Tongue (tissue), 2 donors: Measurements from ENCODE around the gene SPRR3. TPM values are rescaled to one million over a fixed set of nuclear protein-coding genes. Genes with fewer than 3 reads are reported as not detected.

Source experiments
- DNase-seq: peaks from one replicate; pipeline ENCODE4 v3.0.0-alpha.2; 2015
- total RNA-seq: library from RNA; depleted of rRNA; stranded (reverse); fragments of >200 nt; gene quantifications from one replicate; pipeline ENCODE4 v1.2.3, GENCODE V29; 2014

SPRR3 gene, protein sequence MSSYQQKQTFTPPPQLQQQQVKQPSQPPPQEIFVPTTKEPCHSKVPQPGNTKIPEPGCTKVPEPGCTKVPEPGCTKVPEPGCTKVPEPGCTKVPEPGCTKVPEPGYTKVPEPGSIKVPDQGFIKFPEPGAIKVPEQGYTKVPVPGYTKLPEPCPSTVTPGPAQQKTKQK
- 58.0 TPM for total RNA-seq

DNA sequence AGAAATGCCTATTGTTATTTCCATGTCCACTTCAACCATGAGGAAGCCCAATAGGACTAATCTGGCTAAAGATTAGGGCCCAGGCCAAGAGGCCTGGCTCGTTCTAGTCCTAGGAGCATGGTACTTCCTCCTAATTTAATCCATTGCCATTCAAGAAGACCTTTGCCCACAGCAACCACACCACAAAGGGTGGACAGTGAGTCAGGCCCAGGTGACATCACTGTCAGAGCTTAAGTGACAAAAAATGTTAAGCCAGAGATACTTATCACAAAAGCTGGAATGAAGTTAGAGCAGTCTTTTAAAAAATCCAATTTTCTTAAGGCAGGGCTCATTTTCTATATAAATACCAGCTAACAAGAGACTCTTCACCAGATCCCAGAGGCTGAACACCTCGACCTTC, at the start of gene SPRR3:
Gene SPRR3, plus strand, starts transcription at position 368 of the 400 bp plus-strand sequence. CDS start 1,272 bp downstream, outside the sequence.
- DNase-seq = no peak

DNA sequence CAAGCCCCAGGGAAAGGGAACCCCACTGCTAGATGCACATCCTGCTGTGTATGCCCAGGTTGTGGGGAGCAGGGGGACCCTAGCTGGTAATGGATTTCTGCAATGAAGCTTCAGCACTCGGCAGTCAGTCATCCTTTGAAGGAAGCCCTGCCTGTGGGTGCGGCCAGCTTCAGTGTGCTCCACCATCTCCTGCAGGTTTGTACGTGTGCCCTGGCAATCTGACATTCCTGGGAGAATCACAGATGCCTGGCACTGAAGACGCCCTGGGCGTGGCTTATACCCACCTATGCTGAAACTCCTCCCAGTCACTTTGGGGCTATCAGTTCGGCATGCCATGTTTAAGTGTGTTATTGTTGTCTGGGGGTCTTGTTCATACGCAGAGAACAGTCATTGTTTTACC, 47.8 kb upstream of the SPRR3 start:
- peak; percentile 13 for DNase-seq

DNA sequence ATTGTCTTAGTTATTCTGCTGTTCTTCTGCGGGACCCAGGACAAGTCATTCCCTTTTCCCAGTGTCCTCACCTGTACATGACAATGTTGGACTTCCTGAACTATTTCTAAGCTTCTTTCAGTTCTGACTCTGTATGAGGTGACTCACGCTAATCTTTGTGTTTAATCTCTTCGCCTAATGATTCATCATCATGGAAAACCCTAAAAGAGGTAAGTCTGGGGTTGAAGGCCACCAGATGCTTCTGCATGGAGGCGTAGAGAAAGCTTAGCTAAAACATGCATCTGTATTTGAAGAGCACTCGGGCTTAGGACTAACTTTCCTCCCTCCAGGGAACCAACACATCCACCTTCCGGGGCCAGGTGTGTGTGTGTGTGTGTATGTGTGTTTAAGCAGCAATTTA, 47.1 kb upstream of the SPRR3 start:
- no peak for DNase-seq

DNA sequence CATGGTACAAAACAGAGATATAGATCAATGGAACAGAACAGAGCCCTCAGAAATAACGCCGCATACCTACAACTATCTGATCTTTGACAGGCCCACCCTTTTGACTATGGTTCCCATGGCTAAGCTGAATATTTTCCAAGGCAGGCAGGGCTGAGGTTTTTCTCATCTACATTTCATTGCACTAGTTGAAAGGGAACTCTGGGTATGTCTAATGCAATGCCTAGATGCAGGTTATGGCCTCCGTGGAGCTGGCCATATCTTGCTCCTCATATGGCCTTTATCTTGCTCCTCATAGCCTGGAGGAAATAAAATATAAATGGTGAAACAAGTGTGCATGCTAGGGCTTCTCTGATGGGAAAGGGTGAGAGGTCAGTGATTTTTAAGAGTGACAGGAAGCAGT, 44.0 kb upstream of the SPRR3 start:
- no peak for DNase-seq

DNA sequence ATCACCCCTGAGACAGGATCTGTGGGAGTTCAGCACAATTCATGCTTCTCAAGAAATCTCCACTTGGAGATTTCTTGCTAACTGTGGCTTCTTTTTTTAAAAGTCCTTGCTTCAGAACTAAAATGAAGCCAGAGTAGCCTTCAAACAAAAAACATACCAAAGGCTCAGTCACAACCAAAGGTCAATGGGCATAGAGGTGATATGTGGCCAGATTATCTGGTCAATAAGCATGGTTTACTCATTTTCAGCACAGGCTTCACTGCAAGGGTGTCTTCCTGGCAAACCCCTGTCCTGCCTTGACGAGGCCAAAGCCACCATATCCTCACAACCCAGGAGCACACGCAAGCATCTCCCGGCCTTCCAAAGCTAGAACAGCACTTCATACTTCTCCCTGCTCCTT, 42.3 kb upstream of the SPRR3 start:
- DNase-seq = no peak

DNA sequence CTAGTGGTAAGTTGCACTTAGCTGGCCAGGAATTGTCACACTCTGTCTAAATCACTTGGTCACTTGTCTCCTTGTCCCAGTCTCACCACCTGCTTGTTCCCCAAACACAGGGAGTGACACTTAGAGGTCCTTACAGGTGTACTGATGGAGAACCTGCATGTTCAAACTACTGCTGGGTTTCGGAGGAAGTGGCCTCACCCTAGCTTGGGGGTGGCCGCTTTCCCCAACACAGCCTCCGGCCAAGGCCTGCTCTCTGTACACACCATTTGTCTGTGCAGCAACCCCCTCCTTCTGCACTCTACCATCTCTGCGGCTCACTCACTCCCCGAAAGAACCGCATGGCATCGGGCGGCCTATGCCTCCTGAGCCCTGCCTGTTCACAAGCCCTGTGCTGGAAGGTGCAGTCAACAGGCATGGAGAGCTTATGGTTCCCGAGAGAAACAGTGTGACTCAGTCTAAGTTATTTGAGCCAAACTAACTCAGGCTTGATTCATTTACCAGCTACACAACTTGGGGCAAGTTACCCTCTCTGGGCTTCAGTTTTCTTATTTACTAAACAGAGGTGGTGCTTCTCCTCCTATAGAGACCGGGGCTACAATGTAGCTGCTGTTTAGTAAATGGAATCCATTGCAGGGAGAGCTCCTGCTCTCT, 41.6 kb upstream of the SPRR3 start:
- DNase-seq = no peak

DNA sequence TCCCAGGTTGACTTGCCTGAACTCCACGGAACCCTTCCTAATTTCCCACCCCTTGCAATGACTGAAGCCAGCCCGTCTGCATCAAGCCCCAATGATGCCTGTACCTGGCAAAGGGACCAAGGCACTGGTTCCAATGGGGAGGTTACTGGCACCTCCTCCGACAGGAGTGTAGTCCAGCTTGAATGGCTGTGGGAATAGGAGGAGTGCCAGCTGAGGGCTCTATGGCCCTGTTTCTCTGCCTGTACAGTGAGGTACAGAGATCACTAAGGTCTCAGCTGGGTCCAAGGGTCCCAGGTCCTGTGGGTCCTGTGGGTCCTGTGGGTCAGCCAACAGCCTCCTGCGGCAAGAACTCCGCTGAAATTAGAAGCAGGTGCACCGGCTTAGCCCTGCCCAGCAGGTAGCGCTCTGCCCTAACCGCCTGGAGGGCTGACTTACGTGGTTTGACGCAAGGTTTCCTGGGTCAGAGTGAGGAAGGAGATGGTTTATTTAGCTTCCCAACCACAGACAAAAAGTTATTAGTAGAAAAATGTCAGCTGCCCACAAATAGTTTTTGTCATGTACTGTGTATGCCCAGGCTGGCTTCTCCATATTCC, 41.0 kb upstream of the SPRR3 start:
- DNase-seq = no peak

DNA sequence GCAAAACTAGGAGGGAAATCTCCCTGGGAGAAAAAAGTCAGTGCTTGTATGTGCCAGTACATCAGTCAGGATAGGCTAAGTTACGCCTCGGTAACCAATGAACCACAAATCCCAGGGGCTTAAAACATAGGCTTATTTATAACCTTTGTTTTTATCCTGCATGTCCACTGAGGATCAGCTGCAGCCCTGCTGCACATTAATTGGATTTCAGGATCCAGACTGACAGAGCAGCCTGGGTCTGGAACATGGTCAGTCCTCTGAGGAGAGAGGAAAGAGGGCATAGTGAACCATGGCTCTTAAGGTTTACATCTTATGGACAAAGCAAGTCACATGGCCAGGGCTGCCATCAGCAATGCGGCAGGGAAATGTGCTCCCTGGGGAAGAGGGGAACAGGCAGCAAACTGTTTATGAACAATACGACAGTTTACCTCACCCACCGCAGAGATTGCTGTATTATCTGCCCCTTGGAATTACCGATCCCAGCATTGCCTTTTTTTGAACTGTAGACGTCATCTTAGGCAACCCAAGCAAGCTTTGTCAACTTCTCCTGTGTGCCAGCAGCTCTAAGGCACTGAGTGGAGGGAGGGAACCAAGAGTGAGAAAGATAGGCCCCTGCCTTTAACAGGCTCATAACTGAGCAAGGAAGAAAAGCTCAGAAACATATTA, 40.2 kb upstream of the SPRR3 start:
- no peak for DNase-seq

DNA sequence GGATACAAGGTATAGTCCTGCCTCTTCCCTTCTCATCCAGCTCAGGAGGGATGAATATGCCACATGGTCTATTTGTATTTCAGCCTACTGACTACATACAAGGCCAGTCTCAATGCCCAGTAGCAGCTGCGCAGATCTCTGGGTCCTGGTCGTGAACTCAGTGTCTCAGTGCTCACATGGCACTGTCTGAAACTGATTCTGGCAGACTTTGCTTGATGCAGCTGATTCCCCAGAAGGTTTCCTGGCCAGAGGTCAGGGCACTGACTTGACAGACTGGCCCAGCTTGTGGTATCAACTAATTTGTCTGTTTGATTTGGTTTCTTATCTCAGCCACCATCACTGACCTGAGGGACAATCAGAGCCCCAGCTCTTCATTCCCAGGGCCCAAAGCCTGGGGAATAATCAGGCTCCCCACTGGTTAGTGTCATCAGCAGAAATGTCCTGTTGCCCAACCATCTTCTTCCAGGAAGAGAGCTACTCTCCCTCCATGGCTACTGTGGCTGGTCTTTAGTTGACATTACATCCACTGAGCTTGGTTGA, 38.6 kb upstream of the SPRR3 start:
- no peak for DNase-seq

DNA sequence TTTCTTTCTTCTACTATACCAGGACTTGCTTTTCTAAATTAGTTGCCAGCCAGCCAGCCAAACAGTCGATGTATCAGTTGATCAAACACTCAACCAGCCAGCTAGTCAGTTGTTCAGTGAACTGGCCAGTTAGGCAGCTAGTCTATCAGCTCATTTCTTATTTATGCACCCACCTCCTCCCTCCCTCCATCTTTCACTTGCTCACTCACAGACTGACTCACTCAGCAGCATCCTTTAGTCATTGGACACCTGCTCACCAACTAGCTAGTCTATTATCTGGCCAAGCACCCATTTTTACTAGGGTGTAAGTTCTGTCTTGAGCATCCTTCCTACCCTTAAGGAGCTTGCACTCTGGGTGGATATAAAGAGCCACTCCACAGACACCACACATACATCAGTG, 37.0 kb upstream of the SPRR3 start:
- DNase-seq = no peak

DNA sequence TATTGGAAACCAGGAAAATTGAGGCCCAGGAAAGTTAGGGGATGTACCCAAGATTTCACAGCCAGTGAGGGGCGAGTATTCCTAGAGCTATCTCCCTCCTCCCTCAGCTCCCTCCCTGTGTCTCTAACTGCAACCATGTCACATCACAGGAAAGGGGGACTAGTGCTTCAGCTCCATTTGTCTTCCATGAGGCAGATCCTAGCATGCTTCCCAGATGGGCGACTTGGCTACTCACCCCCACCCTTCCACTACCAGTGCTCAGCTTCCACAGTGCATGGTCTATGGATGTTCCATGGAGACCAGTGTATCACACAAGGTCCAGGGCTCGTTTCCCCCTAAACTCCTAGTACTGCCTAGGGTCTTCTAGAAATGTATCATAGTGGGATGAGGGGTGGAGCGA, 35.7 kb upstream of the SPRR3 start:
- DNase-seq = no peak

DNA sequence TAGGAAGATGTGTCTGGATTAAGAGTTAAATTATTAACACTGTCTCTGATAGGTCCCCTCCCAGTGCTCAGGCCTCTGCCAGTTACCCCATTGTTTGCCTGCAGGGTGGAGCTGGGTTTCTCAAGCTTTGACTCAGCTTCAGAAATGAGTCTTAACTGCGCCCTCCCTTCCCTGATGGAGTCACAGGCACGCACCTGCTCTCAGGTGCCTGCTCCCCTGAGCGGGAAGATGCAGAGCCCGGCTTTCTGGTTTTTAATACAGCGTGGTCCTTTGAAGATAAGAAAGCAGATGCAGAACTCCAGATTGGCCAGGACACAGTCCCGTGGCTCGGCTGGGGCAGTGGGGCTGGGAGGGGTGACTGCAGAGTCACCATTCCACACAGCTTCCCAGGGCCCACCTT, 34.3 kb upstream of the SPRR3 start:
- DNase-seq = peak; percentile 47

DNA sequence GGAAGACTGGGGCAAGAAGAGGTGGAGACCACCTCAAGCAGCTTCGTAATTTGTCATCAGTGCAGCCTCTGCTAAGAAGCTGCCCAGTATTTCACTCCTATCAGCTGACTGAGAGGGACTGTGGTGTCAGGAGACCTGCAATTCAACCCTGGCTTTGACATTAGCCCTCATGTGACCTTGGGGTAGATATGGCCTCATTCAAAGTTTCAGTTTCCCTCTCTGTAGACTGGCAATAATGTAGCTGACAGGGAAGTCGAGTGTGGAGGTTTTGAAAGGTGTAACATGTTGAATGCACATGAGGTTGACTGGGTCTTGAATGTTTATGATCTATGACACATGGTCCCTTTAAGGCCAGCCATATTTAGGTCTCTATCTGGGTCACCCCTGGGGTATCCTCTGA, 33.3 kb upstream of the SPRR3 start:
- no peak for DNase-seq

DNA sequence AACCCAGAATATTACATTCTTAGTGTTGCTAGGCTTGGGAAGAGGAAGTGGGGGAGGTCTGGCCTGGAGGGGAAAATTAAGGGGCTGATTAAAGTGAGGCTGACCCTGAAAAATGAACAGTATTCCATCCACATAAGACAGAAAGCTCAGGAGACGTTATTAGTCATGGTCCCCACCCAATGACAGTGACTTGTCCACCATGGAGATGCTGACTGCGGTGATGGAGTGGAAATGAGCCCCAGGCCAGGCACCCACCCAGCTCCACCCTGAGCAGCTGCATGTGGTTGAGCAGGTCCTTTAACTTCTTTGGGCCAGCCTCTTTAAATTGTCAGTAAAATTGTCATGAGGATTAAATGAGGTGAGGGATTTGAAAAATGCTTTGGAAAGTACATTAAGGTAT, 32.5 kb upstream of the SPRR3 start:
- DNase-seq = no peak

DNA sequence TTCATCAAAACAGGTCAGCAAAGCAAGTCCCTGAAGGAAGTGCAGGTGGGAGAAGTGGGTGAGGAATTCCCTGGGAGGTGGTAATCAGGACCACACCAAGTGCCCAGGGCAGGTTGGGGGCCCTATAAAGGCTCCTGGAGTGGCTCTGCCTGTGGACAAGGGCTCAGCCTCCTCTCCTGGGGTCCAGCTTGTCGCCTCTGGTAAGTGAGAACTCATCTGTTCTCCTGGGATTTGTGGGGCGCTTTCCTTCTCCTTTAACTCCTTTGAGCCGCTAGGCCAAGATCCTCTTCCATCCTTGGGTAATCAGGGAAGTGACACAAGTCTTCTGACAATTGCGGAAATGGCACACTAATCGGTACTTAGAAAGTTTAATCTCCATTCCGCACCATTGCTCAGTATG, 31.1 kb upstream of the SPRR3 start, which contains the start of gene SPRR4:
Gene SPRR4, plus strand, starts transcription at position 154 of the 400 bp plus-strand sequence. CDS start 1,243 bp downstream, outside the sequence.
- DNase-seq = no peak

DNA sequence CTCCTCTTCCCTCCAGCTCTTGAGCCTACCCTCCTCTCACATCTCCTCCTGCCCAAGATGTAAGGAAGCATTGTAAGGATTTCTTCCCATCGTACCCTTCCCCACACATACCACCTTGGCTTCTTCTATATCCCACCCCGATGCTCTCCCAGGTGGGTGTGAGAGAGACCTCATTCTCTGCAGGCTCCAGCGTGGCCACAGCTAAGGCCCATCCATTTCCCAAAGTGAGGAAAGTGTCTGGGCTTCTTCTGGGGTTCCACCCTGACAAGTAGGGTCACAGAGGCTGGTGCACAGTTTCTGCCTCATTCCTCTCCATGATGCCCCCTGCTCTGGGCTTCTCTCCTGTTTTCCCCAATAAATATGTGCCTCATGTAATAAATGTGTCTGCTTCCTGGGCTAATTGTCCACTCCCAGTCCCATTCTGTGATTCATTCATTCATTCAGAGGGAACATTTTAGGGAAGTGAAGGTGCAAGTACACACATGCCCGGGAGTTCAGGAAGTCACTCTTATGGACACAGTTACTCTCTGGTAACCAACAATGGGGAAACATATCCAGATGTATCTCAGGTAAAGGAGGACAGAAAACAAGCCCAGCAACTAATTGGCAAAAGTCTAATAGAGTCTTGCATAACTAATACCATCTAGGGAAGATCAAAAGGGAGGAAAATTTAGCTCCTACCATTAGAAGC, 29.2 kb upstream of the SPRR3 start:
- no peak for DNase-seq

DNA sequence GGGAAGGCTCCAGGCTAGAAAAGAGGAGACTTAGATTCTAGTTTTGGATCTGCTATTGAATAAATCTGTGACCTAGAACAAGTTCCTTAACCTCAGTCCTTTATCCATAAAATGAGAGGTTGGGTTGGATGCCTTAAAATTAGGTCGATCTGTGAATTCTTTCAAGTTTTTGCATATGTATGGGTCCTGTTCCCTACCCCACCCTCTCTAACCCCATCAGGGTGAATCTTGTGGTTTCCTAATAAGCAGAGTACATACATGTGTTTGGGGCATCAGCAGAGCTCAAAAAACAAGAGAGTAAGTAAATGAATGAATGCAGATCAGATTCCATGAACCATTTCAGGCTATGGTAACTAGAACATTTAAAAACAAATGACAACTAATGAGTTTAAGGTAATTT, 24.9 kb upstream of the SPRR3 start:
- DNase-seq = no peak

DNA sequence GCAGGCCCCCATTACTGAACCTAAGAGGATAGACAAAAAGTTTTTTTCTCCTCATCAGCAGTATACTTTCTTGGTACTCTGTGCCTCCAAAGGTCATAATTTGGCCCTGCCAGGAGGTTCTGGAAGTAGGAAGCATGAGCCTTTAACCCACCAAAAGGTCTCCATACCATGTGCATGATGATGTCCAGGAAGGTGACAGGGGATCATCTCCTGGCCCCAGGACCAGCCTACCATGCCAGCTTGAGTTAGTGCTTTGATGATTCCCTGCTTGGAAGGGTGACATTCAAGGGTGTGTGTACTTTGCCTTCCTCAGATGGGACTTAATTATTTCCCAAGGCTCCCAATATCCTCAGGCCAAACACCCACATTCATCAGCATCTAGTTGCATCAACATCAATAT, 23.9 kb upstream of the SPRR3 start:
- no peak for DNase-seq

DNA sequence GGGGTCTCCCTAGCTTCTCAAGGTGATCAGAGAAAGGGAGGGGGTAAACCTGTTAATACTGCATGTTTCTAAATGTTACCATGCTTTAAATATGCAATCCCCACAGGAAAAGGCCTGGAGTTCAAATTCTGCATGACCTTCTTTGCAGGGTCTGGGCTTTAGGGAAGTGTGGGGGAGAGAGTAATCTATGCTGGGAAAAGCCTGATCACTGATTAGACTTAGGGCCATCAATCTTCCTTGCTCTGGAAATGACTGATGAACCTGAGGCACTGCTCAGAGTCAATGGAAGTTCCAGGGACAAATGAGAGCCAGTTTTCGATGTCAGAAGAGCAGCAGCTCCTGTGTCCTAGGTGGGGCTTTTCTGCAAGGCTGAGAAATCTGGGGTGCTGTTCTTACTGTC, 20.9 kb upstream of the SPRR3 start:
- DNase-seq = no peak

DNA sequence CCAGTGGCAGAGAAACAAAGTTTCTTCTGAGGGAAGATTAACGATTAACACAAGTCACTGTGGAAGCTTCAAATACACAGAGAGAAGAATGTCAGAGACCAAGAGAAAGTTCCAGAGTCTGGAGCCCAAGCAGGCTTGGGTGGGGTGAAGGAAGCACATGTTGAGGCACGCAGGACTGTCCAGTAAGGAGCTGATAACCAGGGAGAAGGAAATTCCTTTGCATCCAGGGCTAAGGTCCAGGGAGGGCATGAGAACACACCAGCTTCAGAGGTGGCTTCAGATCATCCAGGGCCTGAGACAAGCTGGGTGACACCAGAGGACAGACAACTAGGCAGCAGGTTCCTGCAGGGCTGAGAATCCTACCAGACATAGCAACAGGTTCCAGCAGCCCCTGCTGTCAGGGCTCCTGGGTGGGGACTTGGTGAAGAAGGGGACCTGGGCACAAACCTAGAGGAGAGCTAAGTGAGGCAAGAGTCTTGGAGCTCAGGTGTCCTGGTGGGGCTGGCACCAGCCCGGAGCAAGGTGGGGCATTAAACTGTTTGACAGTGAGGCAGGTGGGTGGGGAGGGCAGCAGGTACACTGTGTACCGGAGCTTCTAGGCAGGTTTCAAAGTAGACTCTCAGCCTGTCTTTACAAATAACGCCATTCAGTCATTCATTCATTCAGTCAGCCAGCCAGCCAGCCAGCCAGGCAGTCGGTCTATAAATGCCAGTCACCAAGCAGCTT, 20.2 kb upstream of the SPRR3 start:
- DNase-seq = no peak

DNA sequence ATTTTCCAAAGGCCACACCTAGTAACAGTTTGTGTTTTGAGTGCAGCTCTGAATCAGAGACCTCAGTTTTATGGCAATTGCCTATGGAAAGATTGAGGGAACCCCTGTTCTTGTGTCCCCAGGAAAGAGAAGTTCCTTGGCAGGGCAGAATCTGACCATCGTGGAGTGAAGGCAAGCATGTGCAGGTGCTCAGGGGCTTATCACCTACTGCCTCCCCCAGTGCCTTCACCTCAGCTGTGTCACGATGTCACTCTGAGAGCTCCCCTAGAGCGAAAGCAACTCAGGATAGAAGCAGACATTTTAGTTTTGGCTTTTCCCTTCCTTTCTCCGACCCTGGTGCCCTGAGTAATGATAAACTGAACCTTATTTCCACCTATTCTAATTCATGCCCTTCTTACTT, 19.5 kb upstream of the SPRR3 start:
- DNase-seq = no peak

DNA sequence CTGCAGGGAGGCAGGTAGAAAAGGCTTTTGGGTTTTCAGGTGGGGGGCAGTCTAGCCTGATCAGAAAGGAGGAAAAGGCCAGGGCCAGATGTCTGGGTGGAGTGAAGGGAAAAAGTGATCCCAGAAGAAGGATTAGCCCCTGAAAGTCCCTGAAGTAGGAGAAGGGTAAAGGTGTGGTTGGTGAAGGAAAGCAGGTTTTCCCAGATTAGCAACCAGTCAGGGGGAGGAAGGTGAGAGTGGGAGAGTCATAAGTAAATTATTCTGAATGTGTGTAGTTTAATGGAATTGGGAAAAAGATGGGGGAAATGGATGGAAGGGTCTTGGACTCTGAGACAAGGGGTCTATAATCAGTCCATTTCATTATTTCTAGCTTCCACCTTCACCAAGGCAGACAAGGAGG, 18.3 kb upstream of the SPRR3 start:
- DNase-seq = no peak
